Erythroblast (primary cell): ENCODE results near the gene KRTAP13-4.

Experiments used
- GATA1 ChIP-seq: IDR thresholded peaks from 2 replicates; pipeline ENCODE4 v1.6.1; 2011; ENCODE audit warnings: low read depth, mild to moderate bottlenecking, control low read depth, low read length, moderate library complexity
- POLR2A ChIP-seq: IDR thresholded peaks from 2 replicates; pipeline ENCODE4 v1.6.1; 2011; ENCODE audit warnings: mild to moderate bottlenecking, low read length

- TF ChIP-seq GATA1 (no peak), POLR2A (no peak)
These were observed 50.1 kb downstream of the KRTAP13-4 start, which contains the start of gene KRTAP19-1 for GRCh38 chr21:30480145-30480544.
